DMS53 treated with DMSO at 0.1 percent for 48 hours (cell line): ENCODE data around the gene IL1R2.

Source experiments
- DNase-seq: peaks from one replicate; lab custom pipeline; 2025; ENCODE audit not compliant: unreplicated experiment; lab: John Stamatoyannopoulos, UW

IL1R2 gene

DNA sequence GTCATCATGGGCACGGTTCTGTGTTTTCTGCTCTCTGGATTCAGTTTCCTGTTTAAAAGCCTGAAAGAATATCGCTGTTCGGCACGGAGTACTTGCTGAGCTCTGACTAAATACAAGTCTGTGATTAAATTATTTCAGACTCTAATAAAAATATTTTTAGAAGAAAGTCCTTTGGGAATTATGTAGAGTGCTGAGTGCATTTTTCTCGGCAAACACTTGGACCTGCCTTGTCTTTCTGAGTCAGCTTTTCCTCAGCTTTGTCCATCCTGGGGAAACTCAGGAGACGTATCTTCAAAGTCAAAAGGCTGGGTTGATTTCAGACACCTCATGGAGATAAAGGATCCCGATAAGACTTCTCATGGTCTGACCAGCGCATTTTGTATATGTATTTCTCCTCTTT is 45.9 kb downstream of the IL1R2 start:
- DNase-seq: no peak

DNA sequence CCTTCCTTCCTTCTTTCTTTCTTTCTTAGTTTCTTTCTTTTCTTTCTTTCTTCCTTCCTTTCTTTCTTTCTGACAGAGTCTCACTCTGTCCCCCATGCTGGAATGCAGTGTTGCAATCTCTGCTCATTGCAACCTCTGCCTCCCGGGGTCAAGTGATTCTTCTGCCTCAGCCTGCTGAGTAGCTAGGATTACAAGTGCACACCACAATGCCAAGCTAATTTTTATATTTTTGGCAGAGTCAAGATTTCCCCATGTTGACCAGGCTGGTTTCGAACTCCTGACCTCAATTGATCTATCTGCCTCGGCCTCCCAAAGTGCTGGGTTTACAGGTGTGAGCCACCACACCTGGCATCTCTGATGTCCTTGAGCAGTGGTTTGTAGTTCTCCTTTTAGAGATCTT is 48.5 kb downstream of the IL1R2 start:
- DNase-seq: no peak

DNA sequence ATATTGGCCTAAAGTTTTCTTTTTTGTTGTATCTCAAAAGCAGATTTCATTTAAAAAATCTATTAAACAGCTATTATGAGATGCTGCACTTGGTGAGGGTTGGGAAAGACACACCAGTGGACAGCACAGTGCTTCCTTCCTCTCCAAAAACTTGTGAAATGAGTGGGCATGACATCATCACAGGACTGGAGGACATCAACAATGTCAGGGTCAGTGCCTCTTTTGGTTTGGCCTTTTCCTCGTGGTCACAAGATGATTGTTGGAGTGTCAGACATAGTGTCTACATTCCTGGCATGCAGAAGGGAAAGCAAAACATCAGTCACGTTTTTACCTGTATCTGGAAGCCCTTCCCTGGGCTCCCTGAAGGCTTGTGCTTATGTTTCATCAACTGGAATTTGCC is 49.6 kb downstream of the IL1R2 start:
- no peak for DNase-seq

DNA sequence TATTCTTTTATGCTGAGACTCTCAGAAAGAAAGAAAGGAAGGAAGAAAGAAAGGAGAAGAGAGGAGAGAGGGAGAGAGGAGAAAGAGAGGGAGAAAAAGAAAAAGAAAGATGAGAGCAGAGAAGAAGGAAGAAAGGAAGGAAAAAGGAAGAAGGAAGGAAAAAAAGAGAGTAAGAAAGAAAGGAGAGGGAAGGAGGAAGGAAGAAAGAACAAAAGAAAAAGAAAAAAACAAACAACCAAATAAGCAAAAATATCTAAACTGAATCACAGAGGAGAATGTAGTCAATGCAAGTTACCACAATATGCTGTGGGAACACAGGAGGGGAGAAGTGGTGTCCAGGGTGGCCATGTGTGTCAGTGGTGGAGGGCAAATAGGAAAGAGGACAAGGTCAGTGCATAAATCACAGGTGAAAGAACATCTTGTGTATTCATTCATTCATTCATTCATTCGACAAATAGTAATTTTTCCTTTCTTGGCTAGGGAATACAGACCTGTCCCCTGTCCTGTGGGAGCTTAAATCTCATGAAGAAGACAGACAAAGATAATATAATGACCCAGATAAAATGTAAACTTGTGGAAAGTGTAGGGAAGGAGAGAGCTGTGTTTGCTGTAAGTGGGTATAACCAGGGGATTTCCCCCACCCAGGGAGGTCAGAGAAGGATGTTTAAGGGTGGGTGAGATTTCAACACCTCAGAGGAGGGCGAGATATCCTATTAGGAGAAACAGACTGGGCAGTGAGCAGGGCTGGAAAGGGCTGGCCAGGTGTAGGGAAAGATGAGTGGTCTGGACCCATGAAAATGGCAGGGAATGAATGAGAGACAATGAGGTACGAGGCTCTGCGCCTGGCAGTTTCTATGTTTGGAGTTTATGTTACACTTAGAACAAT is 50.7 kb downstream of the IL1R2 start:
- DNase-seq: no peak

DNA sequence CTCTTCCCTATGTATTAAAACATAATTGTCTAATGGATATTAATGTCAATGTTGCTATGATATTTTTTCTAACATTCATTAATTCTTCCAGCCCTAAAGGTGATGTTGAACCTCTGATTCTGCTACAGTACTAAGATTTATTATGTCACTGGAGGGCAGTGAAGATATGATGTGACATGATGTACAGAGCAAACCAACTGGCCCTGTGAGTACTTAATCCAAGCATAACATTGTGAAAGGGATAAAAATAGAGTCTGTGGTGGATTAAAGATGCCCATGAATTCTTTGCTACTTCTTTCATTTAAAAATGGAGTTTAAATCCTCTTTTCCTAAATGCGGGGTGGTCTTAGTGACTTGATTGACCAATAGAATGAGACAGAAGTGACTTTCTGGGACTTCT is 51.8 kb downstream of the IL1R2 start:
- DNase-seq: no peak

DNA sequence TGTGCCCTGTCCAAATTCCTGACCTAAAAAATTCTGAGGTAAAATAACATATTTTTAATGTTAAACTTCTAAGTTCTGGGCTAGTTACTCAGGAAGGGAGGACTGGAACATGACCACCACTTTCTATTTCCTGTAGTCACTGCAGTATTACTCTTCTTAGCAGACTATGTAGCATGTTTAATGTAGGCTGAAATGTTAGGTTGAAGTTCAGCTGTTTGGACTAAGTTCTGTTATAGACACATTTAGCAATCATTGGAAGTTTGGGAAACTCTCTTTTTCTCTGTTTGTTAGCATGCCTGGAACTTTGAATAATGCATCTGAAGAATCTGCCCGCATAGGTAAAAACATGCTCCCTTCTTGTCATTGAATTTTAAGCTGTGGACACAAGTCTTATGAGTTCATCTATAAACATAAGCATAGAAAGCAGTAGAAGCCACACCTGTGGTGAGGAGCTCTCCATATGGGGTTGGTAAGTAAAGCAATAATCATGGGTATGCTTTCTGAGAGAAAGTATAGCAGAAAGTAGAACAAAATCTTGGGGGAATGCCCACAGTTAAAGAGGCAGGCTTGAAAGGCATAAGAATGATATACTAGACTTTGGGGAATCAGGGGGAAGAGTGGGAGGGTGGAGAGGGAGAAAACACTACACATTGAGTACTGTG is 52.6 kb downstream of the IL1R2 start:
- no peak for DNase-seq

DNA sequence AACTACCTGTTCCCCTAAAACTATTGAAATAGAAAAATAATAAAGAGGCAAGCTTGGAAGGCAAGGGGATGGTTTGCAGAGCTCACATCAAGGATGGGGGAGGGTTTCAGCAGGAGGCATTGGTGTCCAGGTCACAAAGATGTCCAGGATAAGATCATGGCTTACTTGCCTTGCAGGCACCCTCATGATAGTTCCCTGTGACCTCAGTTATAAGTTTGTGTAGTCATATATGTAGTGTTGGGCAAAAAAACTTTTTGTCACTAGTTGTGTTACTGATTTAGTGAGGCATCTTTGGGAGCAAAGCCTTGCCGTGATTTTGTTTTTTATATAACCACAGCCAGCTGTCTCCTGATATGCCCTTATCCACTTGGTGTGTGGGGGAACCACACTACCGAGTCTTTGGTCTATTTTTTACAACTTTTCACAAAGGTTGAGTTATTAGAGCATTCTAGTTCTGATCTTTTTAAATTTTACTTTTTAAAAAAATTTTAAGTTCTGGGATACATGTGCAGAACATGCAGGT is 53.3 kb downstream of the IL1R2 start:
- DNase-seq: no peak

DNA sequence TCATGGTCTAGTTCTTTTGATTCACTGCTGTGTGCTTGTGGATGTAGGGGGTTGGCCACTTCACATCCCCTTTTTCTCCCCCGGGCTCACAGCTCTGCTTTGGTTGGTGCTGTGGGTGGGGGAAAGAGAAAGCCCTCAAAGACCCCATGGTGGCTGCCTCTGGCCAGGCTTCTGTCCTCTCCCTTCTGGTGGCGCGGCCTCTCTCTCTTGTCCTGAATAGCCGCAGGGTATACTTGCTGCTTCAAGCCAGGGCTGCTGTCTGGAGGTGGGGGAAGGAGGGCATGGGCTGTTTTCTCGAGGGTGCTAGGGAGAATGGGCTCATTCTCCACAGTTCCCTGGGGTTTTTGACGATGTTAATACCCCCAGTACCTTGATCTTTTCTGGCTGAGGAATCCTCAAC is 53.9 kb downstream of the IL1R2 start:
- DNase-seq: no peak

DNA sequence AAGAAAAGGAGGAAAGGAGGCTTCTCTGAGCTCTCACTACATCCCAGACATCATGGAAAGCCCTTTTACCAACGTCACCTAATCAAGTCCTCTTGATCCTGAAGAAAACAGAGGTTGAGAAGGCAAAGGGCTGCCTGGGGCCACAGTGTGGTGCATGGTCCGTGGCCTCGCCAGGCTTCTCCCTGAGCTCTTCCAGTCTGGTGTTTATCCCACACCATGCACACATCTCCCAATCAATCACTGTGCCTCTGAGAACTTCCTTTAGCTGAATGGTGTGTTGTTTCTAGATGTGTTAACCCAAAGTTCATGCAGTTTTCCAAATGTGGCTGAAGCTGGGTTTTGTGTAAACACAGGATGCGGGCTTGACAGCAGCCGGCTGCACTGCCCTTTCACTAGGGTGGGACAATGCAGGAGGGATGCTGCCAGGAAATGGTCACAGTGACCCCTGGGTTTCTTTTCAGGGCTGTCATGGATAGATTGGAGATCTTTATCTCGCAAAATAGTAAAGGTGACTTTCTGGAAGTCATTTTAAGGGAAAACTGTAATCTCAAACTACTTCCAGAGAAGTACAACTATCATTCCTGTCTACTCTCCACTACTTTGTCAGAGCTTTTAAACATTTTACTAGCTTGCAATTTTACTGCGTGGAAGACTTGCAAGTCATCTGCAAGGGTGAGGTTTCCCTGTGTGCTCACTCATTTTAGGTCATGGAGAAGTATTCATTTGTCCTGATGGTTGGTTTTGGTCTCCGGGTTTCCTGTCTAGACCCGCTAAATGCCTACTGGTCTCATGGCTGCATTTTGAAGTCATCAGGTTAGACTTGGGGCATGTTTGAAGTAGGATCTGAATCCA is 54.6 kb downstream of the IL1R2 start:
- DNase-seq: no peak

DNA sequence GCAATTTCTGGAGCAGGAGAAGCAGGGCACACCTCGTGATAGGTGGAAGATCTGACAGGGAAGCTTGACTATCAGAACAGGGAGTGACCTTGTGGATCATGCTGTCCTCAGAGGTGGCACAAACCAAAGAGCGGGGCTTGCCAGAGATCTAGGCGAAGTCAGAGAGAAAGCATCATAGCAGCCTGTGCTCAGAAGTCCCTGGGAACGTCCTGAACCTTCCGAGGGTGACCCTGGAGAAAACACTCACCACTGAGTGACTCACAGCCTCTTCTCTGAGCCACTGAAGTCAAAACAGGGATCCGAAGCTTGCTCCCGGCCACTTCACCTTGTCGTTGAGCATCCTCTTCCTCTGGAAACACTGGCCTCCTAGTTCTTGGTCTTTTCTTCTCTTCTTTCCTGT is 56.7 kb downstream of the IL1R2 start:
- no peak for DNase-seq

DNA sequence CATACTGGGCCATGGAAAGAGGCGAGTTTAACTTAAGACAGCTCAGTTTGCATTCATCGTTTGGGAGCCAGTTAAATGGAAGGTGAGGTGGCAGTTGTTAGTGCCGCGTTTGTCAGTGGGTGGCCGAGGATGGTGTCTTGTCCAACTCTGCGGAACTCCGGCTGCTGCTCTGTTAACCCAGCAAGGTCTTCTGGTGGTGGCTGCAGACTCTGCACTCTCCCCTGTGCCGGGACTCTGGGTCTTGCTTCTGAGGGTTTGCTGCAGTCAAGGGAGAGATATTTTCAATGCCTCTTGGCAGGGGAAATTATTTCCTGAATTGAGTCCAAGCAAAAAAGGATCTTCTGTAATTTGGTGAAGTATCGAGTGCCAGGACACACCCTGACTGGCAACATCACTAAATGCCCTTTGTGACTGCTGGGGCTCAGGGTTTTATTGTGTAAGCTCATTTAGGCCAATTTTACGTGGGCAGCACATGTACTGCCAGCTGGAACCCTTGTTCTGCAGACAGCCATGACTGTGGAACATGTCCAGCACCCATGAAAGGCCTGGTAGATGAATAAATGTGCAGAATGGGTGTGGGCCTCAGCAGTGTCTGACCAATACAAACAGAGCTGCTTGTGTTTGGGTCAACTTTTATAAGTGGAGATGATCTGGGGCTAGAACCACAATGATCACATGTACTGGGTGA is 58.1 kb downstream of the IL1R2 start:
- DNase-seq: no peak

DNA sequence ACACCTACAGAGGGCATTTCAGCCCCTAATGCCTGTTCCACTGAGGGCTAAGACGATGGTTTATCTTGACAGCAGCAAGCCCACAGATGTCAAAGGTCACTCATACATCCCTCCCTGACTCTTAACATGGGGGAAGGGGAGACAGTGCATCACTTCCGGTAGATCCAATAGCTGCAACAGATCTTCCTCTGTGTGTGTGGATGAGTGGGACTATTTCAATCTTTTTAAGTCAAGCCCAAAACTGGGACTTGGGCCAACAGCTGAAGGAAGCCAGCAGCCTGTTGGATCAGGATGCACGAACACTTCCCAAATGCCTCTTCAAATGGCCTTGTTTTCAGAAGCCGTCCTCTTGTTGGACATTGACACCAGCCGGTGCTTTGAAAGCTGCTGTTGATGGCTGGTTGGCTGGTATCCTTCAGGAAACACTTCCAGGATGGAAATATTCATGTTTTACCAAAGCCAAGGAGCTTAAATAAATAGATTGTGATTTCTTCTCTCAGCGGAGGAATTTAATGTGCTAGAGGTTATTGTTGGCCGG is 59.2 kb downstream of the IL1R2 start:
- no peak for DNase-seq

DNA sequence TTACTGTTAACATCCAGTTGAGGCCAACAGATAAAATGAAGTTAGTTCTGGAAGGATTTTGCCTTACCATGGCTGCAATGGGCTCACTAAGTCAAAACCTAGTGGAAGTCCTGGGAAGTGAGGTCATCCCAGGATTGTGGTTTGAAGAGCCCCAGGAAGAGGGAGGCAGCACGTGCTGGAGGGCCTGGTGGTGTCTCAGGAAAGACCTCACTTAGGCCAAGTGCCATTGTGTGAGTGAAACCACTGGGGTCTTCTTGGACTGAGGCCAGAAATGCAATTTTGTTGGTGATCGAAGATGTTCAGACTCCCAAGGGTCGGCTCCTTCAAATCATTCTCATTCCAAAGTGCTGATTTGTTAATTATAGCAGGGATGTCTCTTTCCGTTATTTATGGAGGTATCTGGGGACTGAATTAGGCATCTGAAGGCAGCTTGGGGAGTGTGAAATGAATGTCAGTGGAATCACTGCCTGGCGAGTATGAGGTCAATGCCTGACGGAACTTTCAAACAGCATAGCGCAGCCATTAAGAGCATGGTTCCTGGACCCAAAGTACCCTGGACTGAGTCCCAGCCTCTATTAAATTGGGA is 60.0 kb downstream of the IL1R2 start:
- DNase-seq: no peak

DNA sequence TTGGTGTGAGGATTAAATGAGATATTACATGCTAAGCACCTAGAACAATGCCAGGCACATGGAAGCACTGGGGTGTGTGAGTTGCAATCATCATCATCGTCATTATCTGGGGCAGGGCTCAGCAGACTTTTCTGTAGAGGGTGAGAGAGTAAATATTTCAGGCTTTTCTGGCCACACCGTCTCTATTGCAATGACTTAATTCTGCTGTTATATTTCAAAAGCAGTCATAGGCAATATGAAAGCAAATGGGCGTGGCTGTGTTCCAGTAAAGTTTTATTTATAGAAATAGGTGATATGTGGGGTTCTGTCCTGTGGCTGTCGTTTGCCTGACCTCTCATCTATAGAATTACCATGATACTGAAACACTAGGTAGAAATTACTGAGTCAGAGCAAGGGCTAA is 60.6 kb downstream of the IL1R2 start:
- DNase-seq: no peak

DNA sequence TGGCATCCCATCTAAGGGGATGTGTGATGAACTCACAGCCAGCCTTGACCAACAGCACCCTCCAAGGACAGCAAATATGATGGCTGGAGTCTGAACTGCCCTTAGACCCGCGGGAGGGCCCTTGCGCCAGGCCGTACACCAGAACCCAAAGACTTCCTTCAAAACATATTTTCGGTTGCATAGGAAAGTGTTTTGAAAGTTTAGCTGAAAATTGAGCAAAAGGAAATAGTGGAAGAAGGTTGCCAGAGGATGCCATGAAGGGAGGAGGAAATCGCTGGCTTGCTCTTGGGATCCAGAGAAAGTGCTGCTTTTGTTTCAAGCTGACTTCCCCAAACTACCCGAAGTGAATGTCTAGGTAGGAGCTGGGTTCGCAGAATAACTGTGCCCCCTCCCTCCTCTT is 61.3 kb downstream of the IL1R2 start:
- no peak for DNase-seq

DNA sequence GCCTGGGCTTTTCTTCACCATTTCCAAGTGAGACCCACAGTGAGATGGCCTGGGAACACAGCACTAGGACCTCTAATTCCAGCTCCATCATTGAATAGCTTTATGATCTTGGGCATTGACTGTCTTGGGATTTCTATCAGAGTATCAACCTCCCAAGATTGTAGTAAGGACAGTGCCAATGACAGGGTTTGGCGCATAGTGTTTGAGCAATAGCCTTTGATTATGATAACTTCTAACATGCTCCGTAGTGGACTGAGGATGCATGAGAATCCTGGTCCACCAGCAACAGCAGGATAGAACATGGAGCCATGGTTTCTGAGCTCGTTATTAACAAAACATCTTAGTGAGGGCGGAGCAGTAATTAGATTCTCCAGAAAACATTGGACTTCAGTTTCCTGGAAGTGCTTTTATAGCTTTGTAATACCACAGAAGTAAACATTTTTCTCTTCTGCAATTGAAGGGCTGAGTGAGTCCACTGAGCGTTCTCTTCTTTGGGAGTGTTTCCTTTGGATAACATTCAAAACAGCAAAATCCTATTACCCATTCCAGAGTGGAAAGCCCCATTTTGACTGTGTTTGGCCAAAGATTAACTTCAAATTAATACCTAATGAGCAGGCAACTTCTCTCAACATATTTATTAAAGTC is 63.7 kb downstream of the IL1R2 start:
- DNase-seq: no peak

DNA sequence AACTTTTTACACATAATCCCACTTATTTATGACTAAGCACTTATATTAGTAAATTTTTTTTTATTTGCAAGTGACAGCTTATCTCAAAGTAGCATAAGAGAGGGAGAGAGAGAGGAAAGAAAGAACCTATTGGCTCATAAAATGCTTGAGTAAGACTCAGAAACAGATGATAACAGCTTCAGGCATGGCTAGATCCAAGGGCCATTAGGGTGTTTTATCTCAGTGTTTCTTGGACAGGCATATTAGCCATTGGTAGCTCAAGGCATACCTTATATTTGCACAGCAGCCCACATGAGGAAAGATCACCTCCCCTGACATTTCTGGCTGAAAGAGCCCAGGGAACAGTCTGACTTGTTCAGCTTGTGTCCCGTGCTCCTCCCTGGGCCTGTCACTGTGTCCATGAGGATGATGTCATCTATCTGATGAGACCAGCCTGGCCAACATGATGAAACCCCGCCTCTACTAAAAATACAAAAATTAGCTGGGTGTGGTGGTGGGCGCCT is 64.4 kb downstream of the IL1R2 start:
- no peak for DNase-seq

DNA sequence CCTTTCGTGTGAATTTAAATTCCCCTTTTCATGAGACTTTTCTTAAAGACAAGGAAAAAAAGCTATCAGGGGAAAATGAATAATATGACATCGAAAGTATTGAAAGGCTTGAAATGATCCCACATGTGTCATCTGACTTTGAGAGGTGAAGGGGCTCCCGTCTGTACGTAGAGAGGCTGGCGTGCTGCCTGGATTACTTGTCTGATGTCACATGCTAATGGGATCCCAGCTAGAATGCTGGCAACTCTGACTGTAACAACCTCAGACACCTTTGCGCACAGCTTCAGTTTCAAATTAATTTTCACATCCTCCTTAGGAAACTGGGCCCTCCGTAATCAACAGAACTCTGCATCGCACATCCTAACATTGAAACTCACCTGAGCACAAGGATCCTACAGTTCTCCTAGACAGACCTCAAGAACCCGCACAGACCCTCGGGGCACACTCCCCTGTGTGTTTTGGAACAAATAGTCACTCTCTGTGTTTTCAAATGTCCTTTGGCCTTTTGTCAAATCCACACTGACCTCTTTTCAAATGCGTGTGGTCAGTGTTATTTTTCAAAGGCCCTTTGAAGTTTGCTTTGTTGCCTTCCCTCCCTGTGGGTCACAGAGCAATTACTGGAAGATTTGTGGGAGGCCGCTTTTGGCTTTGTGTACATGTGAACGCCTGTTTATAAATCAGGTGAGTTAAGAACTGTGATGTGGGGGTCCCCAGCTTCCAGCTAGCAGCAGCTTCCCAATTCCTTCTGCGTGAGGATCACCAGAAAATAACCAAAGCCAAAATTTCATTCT is 65.9 kb downstream of the IL1R2 start:
- no peak for DNase-seq
